ENCODE measurements around the gene SCGB1C2.

Gene SCGB1C2

DNA sequence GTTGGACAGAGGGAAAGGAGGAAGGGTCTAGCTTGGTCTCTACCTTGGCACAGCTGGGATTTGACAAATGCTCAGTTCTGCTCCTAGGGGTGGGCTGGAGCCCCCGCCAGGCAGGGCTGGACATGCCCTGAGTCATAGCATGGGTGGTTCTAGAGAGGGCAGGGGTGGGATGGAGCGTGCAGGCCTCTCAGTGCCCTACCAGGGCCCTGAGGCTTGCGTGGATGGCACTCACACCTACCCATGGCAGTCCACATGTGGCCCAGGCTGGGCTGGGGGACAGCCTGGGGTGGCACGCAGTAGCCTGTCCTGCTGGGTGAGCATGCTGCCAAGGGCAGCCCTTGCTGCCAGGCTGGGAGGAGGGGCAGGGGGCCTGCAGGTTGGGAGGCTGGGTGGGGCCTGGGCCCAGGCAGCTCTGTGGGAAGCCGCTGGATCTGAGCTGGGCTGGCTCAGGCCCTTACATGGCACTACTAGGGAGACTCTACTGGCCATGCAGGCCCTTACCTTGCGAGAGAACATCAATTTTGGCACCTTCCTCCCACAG, 32.8 kb downstream of the SCGB1C2 start:
- TF ChIP-seq, protein P1, sequence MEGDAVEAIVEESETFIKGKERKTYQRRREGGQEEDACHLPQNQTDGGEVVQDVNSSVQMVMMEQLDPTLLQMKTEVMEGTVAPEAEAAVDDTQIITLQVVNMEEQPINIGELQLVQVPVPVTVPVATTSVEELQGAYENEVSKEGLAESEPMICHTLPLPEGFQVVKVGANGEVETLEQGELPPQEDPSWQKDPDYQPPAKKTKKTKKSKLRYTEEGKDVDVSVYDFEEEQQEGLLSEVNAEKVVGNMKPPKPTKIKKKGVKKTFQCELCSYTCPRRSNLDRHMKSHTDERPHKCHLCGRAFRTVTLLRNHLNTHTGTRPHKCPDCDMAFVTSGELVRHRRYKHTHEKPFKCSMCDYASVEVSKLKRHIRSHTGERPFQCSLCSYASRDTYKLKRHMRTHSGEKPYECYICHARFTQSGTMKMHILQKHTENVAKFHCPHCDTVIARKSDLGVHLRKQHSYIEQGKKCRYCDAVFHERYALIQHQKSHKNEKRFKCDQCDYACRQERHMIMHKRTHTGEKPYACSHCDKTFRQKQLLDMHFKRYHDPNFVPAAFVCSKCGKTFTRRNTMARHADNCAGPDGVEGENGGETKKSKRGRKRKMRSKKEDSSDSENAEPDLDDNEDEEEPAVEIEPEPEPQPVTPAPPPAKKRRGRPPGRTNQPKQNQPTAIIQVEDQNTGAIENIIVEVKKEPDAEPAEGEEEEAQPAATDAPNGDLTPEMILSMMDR (conservative IDR thresholded peaks at IDR 0.05; ENCODE audit: low read depth, low read length), result no peak
- no peak overlapping the region for H3K4me3 ChIP-seq (ENCODE audit: low read length)
- DNase-seq (ENCODE audit: low read depth), result no peak

DNA sequence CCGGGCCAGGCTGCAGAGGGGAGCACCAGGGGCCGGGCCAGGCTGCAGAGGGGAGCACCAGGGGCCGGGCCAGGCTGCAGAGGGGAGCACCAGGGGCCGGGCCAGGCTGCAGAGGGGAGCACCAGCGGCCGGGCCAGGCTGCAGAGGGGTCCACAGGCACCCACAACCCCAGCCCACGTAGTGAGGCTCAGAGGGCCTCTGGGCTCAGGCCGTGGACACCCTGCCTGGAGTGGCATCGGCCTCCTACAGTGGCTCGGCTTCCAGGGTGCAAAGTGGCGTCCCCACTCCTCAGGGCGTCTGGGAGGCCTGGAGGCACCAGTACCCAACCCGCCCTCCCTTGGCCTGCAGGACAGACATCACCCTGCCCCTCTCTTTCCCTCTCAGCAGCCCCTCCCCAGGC, 34.5 kb downstream of the SCGB1C2 start:
- TF ChIP-seq, protein P1 (conservative IDR thresholded peaks at IDR 0.05; ENCODE audit: low read depth, low read length), result no peak
- H3K4me3 ChIP-seq (ENCODE audit: low read length), result no peak overlapping the region
- no peak for DNase-seq (ENCODE audit: low read depth)

DNA sequence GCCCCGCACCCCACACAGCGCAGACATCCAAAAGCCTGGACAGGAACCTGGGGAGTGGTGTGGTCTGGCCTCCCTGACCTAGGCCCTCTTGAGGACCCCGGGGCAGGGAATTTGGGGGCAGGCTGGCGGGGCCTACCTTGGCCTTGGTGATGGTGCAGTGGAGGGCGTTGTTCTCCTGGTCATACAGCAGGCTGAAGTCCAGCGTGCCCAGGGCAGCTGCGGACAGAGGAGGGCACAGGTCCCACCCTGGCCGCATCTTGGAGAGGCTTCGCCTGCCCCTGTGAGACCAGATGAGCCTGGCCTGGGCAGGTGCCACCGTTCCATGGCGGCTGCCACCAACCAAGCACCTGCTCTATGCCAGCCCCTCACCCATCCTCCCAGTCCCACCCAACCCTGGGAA, 35.0 kb downstream of the SCGB1C2 start:
- TF ChIP-seq, protein P1 (conservative IDR thresholded peaks at IDR 0.05; ENCODE audit: low read depth, low read length), result no peak
- no peak overlapping the region for H3K4me3 ChIP-seq (ENCODE audit: low read length)
- no peak for DNase-seq (ENCODE audit: low read depth)

DNA sequence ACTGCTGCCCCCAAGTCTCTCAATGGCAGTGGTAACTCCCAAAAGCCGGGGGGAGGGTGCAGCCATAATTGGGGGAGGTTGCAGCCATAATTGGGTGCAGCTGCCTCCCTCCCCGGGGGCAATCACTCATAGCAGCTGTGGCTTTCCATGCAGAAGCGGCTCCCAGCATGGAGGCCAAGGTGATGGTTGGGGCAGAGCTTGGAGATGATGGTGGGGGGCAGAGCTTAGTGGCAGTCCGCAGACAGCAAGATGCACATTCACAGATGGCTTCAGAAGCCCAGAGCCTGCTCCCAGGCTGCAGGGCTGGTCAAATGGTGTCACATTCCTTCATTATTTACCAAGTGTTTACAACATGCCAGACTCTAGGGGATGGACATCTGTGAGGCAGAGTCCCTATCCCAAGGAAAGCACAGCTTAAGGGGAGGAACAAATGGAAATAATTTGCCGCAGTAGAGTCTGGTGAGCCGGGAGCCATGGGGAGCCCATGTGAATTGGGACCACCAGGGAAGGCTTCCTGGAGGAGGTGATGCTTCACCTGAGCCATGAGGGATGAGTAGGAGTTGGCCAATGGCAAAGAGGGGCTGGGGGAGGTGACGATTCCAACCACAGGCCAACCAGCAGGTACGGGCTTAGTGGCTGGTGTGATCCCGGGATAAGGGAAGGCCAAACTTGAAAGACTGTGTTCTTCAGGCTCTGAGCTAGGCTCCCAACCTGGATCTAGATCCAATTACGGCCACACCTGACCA, 36.0 kb downstream of the SCGB1C2 start:
- H3K4me3 ChIP-seq (ENCODE audit: low read length), result no peak overlapping the region
- TF ChIP-seq, protein P1 (conservative IDR thresholded peaks at IDR 0.05; ENCODE audit: low read depth, low read length), result no peak
- DNase-seq (ENCODE audit: low read depth), result no peak

DNA sequence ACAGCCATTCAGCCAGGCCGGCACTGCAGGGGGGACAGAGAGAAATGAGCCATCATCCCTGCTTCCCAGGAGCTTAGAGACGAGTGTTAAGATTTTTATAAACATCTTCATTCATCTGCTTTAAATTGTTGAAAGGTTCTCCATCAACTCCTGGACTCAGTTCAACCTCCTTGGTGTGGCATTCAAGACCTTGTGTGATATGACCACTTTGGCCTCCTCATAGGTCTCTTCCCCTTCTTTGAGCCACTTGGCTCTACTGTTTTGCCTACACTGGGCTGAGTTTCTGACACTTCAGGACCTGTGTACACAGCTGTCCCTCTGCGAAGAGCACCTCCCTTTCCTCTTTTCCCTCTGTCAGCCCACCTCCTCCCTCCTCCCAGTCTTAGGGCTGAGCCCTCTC, 39.8 kb downstream of the SCGB1C2 start:
- TF ChIP-seq, protein P1 (conservative IDR thresholded peaks at IDR 0.05; ENCODE audit: low read depth, low read length), result no peak
- H3K4me3 ChIP-seq (ENCODE audit: low read length), result no peak overlapping the region
- DNase-seq (ENCODE audit: low read depth), result no peak

DNA sequence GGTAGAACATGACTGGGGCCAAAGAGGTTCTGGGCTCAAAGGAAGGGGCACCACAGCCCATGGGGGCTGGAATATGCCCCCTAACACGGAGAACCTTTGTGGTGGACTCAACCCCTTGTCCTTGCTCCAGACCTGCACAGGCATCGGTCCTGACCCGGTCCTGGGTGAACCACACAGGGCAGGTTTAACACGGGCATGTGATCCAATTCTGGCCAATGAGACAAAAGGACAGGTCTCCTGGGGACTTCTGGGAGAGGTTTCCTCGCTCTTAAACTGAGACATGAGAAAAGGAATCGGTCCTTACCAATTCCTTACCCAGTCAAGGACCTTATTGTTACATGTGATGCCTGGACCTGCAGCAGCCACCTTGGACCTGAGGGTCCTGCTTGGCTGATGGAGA, 40.4 kb downstream of the SCGB1C2 start:
- DNase-seq (ENCODE audit: low read depth), result no peak
- TF ChIP-seq, protein P1 (conservative IDR thresholded peaks at IDR 0.05; ENCODE audit: low read depth, low read length), result no peak
- H3K4me3 ChIP-seq (ENCODE audit: low read length), result no peak overlapping the region
